ENCODE data around the gene TSPYL4. TPM values are rescaled to one million over a fixed set of nuclear protein-coding genes. Genes with fewer than 3 reads are reported as not detected.

The TSPYL4 gene
- total RNA-seq, 1 donor from 2014 or later = 5.2 TPM

DNA sequence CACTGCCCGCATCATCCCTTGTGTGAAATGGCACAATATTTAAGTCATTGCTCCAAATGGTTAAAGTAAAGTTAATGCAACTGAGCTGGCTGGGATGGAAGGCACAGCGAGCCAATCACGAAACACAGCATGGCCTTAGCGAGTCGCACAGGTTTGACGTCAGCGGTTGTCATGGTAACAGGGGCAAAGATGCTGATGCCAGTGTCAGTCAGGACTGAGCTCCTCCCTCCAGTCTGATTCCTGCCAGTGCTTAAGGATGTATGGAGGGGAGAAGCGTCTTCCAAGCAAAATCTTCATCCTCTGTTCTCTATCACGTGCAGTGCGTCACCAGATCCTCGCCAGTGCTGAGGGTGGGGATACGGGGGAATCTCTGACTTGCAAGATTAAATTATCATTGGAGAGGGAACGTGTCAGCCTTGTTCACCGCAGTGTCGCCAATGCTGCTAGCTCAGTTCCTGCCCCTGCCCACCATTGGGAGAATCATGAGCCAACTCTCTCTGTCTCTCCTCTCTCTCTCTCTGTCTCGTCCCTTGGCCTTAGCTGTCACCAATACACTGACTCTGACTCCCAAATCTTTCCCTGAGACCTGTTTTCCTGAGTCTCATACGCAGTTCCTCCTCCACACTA, 24.5 kb downstream of the TSPYL4 start:
- ATAC-seq (peak; percentile 44), DNase-seq (ENCODE audit: low spot score) (no peak)

DNA sequence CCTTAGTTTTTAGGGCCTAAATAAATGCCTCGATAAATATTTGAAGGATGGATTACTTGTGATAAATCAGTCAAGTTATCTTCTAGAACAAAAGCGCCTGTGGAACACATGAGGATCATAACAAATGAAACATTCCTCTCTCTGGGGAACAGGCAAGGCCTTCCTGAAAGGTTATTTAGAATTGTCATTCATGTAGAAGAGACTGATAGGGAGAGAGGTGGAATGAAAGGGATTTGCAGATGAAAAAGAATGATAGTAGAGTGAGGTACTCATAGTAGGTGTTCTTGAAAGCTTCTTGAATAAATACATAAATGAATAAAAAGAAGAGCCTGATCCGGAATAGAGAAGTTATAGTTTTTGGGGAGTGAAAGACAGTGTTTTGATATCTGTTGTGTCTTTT, 30.5 kb downstream of the TSPYL4 start:
- DNase-seq (ENCODE audit: low spot score) (no peak), ATAC-seq (no peak)

DNA sequence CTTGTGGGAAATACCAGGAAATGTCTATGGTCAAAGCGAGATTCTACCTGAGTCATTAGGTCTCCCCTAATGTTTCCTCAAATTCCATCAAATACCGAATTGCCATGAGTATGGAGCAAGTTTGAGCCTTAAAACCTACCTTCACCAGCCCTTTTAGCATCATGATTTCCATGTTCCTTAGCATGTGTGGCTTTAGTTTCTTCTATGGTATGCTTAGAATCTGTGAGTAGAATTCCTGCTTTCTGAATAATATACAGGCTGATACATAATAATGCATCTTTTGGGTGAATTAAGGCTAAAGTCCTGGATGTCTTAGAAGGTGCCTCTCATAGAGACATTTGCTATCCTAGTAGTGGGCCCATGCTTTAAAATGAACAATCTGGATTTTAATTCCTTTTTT, 32.0 kb downstream of the TSPYL4 start:
- no peak for ATAC-seq
- no peak for DNase-seq (ENCODE audit: low spot score)

DNA sequence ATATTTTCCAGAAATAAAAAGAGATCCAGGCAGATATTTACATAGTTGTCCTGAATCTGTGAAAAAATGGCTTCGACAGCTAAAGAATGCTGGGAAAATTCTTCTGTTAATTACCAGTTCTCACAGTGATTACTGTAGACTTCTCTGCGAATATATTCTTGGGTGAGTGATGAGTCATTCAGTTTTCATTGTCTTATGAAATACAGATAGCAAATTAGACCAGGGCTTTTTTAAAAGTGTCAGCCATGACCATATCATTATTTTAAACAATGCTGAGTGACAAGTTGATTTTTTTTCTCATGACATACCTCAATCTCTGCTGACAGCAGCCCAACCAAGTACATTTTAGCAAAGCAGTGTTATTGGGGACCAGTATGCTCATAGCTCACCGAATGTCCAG, 32.8 kb downstream of the TSPYL4 start:
- no peak for ATAC-seq

DNA sequence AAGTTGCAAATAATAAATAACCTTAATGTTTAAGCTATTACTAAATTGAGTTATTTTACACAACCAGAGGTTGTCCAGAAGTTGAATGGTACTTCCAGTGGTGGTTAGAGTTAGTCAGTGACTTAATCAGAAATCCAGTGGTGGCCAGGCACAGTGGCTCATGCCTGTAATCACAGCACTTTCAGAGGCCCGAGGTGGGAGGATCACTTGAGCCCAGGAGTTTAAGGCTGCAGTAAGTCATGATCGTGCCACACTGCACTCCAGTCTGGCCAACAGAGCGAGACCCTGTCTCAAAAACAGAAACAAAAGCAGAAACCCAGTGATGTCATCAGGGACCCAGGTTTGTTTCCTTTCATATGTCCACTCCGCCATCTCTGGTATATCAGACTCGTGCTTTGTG, 35.0 kb downstream of the TSPYL4 start:
- ATAC-seq = no peak
- DNase-seq (ENCODE audit: low spot score) = no peak

More for the DNA sequence above, 32.8 kb downstream of the TSPYL4 start:
- DNase-seq (ENCODE audit: low spot score) = no peak

DNA sequence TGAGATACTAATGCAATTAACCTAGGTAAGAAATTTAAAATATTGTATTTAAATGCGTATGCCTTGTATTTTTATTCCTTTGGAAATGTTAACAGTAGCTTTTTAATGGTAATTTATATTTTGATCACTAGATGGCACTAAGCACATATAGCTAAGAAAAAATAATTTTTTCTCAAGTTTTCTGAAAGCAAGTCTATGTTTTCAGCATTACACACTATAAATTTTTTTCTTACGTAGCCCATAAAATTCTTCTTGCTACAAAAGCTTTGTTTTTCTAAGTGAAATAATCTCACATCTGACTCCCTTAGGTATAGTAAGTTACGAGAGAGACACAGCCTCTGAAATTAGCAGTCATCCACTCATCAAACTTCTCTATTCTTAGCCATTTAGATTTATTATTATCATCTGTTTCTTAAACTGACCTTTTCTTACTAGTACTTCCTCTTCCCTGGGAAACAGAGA, 35.7 kb downstream of the TSPYL4 start:
- DNase-seq (ENCODE audit: low spot score) (no peak), ATAC-seq (peak; percentile 48)

DNA sequence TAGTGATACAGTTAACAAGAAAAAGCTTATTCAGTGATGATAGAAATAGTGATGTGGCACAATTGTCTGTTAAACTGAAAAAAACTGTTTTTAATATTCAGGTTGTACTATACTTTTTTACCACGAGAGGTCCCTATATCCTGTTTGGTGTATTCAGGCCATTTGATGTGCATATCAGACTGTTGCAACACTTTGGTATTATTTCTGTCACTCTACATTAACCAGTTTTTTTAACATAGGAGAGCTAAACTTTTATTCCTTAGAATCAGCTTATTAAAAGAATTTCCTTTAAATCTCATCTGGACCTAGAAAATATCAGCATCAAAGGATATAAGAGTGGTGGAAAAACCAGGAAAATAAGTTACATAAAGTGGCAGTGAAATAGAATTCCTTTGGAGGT, 36.8 kb downstream of the TSPYL4 start:
- DNase-seq (ENCODE audit: low spot score) (no peak), ATAC-seq (peak; percentile 84)

DNA sequence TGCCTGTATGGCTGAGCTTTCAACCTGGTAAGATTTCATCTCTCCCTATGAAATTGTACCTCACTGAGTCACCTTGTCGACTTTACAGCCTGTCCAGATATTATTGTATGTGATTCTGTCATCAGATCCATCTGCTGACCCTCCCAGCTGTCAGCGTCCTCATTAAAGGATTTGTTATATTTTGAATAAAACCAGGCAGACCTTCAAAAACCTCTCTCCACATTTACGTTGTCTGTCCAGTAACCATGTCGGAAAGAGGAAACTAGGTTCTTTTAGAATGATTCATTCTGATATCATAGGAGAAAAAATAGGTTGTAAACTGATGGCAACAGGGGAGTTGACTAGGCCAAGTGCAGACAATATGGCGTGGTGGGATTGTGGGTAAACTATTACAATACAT, 38.5 kb downstream of the TSPYL4 start:
- ATAC-seq (no peak), DNase-seq (ENCODE audit: low spot score) (no peak)

DNA sequence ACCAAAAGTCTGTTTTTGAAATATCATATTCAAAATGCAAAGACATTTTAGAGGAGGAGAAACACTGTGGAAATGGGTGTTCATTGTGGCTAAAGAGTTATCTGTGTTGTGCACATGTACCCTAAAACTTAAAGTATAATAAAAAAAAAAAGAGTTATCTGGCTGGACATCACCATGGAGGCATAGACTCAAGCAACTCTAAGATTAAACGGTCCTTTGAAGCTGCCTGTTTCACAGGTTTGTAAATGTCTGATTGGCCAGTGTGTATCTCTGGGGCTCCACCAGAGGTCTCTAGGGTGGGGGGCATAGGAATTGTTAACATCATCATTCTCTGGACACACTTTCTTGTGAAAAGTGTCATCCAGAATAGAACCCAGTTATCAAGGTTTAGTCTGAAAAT, 39.2 kb downstream of the TSPYL4 start:
- ATAC-seq (no peak), DNase-seq (ENCODE audit: low spot score) (no peak)

DNA sequence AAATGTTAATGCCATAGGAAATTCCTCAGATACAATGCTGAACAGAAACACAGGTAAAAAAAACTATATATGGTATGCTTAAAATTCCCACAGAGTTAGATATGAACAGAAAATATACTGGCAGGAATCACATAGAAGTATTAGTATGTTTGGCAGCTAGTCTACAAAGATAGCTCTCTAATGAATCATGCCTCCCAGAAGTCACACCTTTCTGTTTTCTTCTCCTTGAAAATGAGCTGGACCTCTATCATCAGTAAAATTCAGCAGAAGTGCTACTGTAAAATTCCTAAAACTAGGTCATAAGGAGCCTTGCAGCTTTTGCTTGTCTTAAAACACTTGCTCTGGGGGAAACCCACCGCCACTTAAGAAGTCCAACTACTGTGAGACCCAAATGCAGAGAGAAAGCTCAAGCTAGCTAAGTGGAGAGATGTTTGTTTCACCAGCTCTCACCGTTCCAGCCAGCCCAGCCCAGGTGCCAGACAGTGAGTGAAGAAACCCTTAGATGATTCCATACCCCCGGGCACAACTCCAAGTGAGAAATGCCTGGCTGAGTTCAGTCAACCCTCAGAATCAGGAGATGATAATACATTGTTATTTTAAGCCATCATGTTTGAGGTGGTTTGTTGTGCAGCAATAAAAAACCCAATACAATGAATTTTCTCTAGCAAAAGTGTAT, 43.0 kb downstream of the TSPYL4 start:
- DNase-seq (ENCODE audit: low spot score) = peak; percentile 76

DNA sequence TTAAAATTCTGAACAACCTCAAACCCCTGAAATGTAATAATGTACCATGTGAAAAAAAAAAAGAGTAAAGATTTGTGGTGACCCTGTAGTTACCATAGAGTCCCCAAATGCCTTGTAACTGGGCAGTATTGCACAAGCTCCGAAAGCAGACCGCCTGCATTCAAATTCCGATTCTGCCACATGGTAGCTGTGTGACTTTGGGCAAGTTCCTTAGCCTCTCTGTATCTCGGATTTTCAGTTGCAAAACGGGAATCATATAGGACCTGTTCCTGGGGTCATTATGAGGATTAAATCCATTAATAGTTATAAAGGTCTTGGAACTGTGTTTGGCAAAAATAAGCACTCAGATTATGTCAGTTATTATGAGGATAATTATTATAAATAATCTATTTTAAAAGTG, 43.6 kb downstream of the TSPYL4 start:
- DNase-seq (ENCODE audit: low spot score) (no peak), ATAC-seq (no peak)

More for the DNA sequence above, 43.0 kb downstream of the TSPYL4 start:
- ATAC-seq = peak; percentile 91

DNA sequence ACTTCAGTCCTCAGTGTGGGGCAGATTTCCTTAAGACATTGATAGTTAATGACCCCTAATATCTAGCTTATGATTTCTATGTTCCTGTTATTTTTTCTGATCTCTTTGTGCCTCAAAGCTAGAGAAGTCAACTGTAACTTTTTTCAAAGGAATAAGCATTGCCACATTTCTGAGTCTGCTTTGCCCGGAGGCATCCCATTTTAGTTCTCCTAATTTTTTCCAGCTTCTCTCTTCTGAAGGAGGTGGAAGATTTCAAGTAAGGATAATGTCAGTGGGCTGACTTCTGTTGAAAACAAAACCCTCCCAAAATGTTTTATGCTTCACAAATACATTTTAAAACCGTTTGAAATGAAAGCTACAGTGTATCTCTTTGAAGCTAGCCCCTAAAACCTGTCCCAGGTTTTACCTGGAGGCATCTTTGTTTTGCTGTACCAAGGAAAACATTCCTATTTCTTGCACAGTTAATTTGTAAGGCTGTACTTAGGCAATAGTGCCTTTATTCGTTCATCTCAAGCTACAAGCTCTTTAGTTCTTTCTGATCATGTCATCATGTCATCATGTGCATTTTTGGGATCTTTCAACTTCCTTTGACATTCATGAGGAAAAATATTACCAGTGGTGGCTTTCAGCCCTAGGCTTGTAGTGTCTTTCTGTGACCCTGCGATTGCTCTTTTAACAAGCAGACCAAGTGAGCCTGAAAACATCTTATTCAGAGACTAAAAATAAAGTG, 45.7 kb downstream of the TSPYL4 start:
- no peak for ATAC-seq
- DNase-seq (ENCODE audit: low spot score) = no peak

DNA sequence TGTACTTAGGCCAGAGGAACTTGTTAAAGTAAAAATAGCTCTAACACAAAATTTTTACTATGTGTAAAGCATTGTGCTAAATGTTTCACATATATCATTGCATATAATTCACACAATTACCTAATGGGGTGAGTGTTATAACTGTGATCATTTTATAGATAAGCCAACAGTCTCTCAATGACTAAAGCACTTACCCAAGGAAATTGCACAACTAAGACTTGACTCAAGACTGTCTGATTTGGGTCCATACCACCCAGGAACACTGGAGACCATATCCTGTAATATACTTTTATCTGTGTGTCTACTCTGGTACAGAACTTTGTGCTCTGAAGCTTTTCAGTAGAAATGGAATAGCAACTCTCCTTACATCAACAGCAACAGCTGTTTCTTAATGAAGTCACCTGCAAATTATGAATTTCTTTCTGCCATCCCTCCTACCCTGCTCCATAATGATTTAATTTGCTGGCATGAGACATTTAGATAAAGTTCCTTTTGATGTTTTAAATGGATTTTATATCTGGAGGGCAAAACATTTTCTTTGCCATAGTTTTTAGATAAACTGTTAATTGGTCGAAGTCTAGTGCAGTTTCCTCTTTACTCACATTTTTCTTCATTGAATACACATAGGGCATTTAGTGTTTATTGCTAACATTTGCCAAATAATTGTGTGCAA, 47.5 kb downstream of the TSPYL4 start:
- DNase-seq (ENCODE audit: low spot score) (no peak), ATAC-seq (no peak)

DNA sequence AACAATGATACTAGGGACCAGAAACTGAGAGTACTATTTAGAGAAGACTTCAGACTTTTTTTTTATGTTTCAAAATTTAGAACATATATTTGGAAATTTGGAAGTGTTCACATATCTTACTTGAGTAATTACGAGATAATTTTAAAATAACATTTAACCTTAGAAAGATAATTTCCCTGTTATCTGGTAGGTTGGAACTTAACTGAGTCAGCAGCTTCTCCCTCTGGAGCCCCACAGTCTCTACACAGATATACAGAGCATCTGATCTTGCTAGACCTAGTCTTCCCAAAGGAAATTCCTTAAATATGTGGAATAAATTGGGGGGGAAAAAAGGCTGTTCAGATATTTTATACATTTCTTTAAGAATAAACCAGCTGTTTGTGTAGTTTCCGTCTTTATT, 48.6 kb downstream of the TSPYL4 start:
- no peak for ATAC-seq
- no peak for DNase-seq (ENCODE audit: low spot score)

DNA sequence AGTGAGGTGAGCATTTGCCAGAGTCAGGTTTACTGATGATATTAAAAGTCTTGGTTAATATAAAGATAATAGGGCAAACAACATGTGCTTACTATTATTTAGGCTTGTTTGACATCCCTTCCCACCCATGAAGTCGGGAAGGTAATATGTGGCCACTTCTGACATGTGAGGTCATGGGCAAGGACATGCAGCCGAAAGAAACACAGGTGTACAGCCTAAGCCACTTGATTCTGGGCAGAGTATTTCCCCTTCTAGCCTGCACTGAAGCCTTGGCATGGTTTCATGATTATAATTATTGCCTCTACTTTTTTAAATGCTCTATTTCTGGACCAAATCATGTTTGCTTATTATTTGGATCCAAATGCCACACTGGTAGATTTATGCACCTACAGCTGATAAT, 52.3 kb downstream of the TSPYL4 start:
- DNase-seq (ENCODE audit: low spot score) (no peak), ATAC-seq (no peak)

DNA sequence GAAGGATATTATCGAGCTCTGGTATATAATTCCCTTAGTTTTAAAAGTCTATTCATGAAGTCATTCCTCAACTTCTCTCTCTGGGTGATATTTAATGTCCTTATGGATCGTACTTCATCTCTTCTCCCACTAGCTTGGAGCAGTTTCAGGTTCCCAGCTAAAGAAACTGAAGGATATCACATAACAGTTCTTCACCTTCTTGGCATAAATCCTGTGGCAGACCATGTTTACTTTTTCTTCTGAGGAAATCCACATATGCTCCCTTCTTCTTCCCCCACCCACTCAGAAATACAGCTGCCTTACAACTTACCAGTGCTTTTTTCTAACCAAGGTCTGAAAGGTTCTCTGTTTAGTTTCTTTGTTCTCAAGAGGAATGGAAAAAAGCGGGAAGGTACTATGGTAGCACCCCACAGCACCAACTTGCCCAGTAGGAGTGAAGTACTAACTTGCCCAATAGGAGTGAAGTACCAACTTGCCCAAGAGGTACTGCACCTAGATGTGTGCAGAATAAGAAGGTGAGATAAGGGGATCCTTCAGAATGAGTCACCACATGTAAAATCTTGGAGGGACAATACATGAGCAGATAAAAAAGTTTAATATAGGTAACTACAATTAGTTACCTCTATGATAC, 53.1 kb downstream of the TSPYL4 start:
- DNase-seq (ENCODE audit: low spot score) (no peak), ATAC-seq (no peak)

Other genes starting within 250 kb of the TSPYL4 start
- gene FRK, start 193.2 kb downstream of the TSPYL4 start, total RNA-seq = 12.6 TPM
- gene NT5DC1, start 153.2 kb downstream of the TSPYL4 start, total RNA-seq = 50.4 TPM
- gene COL10A1, start 127.9 kb downstream of the TSPYL4 start, total RNA-seq = not detected
- gene TSPYL1, start 25.9 kb upstream of the TSPYL4 start, total RNA-seq = 52.7 TPM
- 11.7 TPM for gene DSE, start 116.9 kb upstream of the TSPYL4 start, total RNA-seq
- gene CALHM6, start 207.3 kb upstream of the TSPYL4 start, total RNA-seq = 2.2 TPM

All from left lobe of liver (tissue), 2 donors.